Measurements from ENCODE around the gene F12. TPM values are rescaled to one million over a fixed set of nuclear protein-coding genes. Genes with fewer than 3 reads are reported as not detected.
A peak's percentile ranks its signal among the peaks of the same experiment; 100 is the strongest.

The F12 gene
- total RNA-seq, 1 experiment from 2014 or later, result not detected

- intact Hi-C loops (cut with micrococcal nuclease; ENCODE audit: unreplicated experiment), result no loop called here
- Histone ChIP-seq H3K4me1 (ENCODE audit: insufficient read depth, low read length, poor library complexity, severe bottlenecking) (peaks cover 13% of the 10 kb centered on the region), H3K27ac (ENCODE audit: low read depth, low read length, poor library complexity, severe bottlenecking) (no peak overlapping the region), H3K9me3 (ENCODE audit: low read depth, low read length, poor library complexity, severe bottlenecking) (no peaks in the 10 kb centered on the region), H3K4me3 (ENCODE audit: low read depth, low read length, poor library complexity, severe bottlenecking) (no peak overlapping the region), H3K27me3 (replicated peaks; ENCODE audit: insufficient read depth, low read depth, low read length, poor library complexity) (no peaks in the 10 kb centered on the region), H3K36me3 (ENCODE audit: insufficient read depth, low read length, poor library complexity, severe bottlenecking) (peaks cover 10% of the 10 kb centered on the region)
- CTCF ChIA-PET, result no interaction called here
- no TSS peak for BruUV-seq (replicated peaks)
- POLR2A ChIA-PET (ENCODE audit: low non-redundant PET), result no interaction called here
- DNase-seq (ENCODE audit: low spot score), result no peak
- TF ChIP-seq EZH2 (IDR thresholded peaks at IDR 0.05; ENCODE audit: borderline replicate concordance, low read depth, low read length, poor library complexity, severe bottlenecking) (no peak), CTCF (conservative IDR thresholded peaks at IDR 0.05; ENCODE audit: low read depth, low read length) (no peak)
Observed at GRCh38 chr5:177428574-177429217, 19.3 kb upstream of the F12 start.

GRCh38 chr5:177427919-177428573, 18.7 kb upstream of the F12 start:
- Histone ChIP-seq H3K36me3 (ENCODE audit: insufficient read depth, low read length, poor library complexity, severe bottlenecking) (peaks cover 10% of the 10 kb centered on the region), H3K27me3 (replicated peaks; ENCODE audit: insufficient read depth, low read depth, low read length, poor library complexity) (no peaks in the 10 kb centered on the region), H3K4me3 (ENCODE audit: low read depth, low read length, poor library complexity, severe bottlenecking) (peak overlapping the region; percentile 76), H3K27ac (ENCODE audit: low read depth, low read length, poor library complexity, severe bottlenecking) (peak overlapping the region; percentile 84), H3K4me1 (ENCODE audit: insufficient read depth, low read length, poor library complexity, severe bottlenecking) (peaks cover 13% of the 10 kb centered on the region), H3K9me3 (ENCODE audit: low read depth, low read length, poor library complexity, severe bottlenecking) (no peaks in the 10 kb centered on the region)
- intact Hi-C loops (cut with micrococcal nuclease; ENCODE audit: unreplicated experiment), result no loop called here
- BruUV-seq (replicated peaks), result no TSS peak
- CTCF ChIA-PET, result no interaction called here
- POLR2A ChIA-PET (ENCODE audit: low non-redundant PET), result interaction anchor here (0.6 kb wide), 1 partner anchor 1814 kb away, joined by 3 read pairs; no protein-coding TSS in a partner anchor
- DNase-seq (ENCODE audit: low spot score), result no peak
- TF ChIP-seq CTCF (conservative IDR thresholded peaks at IDR 0.05; ENCODE audit: low read depth, low read length), result no peak
- no peak for TF ChIP-seq EZH2 (IDR thresholded peaks at IDR 0.05; ENCODE audit: borderline replicate concordance, low read depth, low read length, poor library complexity, severe bottlenecking)

GRCh38 chr5:177427211-177427822, 18.0 kb upstream of the F12 start:
- no peak for TF ChIP-seq EZH2 (IDR thresholded peaks at IDR 0.05; ENCODE audit: borderline replicate concordance, low read depth, low read length, poor library complexity, severe bottlenecking)
- TF ChIP-seq CTCF (conservative IDR thresholded peaks at IDR 0.05; ENCODE audit: low read depth, low read length), result no peak
- peak overlapping the region; percentile 84 for H3K27ac ChIP-seq (ENCODE audit: low read depth, low read length, poor library complexity, severe bottlenecking)

More at GRCh38 chr5:177427211-177427822, 18.0 kb upstream of the F12 start:
- peaks cover 13% of the 10 kb centered on the region for H3K4me1 ChIP-seq (ENCODE audit: insufficient read depth, low read length, poor library complexity, severe bottlenecking)
- no peaks in the 10 kb centered on the region for H3K9me3 ChIP-seq (ENCODE audit: low read depth, low read length, poor library complexity, severe bottlenecking)
- H3K27me3 ChIP-seq (replicated peaks; ENCODE audit: insufficient read depth, low read depth, low read length, poor library complexity), result no peaks in the 10 kb centered on the region
- TSS peak; percentile 63 for BruUV-seq (replicated peaks)
- intact Hi-C loops (cut with micrococcal nuclease; ENCODE audit: unreplicated experiment), result no loop called here
- no peak for DNase-seq (ENCODE audit: low spot score)
- H3K4me3 ChIP-seq (ENCODE audit: low read depth, low read length, poor library complexity, severe bottlenecking), result peak overlapping the region; percentile 76
- H3K36me3 ChIP-seq (ENCODE audit: insufficient read depth, low read length, poor library complexity, severe bottlenecking), result peaks cover 4% of the 10 kb centered on the region
- ChIA-PET POLR2A (ENCODE audit: low non-redundant PET) (interaction anchor here (0.6 kb wide), 1 partner anchor 1814 kb away, joined by 3 read pairs; no protein-coding TSS in a partner anchor), CTCF (interaction anchor here (0.6 kb wide), 1 partner anchor 62 kb away, joined by 4 read pairs; no protein-coding TSS in a partner anchor)

All from A673 (cell line).